ENCODE results near the gene CBFB.
"Not testable (repeated sequence)": the region's sequence is repeated elsewhere in the genome, so short reads cannot be mapped to it uniquely, and the experiment has no call there.

CBFB gene

GRCh38 chr16:67098599-67098998 lies 69.7 kb downstream of the CBFB start:
- no peak for DNase-seq (ENCODE audit: low spot score)

DNA sequence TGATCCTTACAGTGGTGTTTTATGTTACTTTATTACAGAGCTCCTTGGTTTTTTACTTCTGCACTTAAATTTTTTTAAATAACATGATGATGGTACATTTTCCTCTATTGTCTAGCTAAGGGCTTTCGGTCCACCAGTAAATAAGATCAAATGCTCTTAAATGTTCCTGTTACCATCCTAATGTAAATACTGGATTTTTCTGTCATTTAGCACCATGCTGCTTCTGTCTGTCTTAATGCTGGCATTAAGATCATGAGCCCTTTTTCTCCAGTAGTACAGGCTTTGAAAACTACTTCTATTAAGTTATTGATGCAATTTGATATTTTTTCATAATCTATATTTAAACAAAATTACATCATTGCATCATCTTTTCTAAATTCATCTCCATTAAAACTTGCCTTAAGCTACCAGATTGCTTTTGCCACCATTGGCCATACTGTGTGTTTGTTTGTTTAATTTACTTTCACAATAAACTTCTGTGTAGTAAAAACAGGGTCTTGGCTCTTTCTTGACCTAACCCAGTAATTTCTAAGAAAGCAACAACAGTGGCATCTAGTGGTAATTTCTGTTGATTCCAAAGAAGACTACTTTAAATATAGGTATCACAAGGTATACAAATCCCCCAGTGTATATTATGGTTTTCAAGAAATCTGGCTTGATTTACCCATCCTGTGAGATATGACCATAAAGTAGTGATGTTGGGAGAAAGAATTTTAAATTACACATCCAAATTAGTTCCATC lies 71.8 kb downstream of the CBFB start:
- peak; percentile 31 for DNase-seq (ENCODE audit: low spot score)

- DNase-seq (ENCODE audit: low spot score), result peak; percentile 30
Measured at GRCh38 chr16:67101311-67102082, 72.5 kb downstream of the CBFB start.

DNA sequence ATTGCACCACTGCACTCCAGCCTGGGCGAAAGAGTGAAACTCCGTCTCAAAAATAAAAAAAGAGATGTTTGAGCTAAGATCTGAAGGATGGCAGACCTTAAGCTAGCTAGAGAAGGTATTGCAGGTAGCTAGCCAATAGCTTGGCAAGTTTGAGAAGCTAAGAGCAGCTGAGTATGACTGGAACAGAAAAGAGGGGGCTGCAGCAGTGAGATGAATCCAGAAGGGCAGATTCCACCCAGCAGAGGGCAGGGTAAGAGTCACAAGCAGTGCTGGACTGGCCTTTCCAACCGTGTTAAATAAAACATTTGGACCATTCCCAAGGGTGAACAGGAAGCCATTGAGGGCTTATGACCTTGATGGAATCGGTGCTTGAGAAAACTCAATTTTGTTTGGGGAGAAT lies 75.1 kb downstream of the CBFB start:
- DNase-seq (ENCODE audit: low spot score), result no peak

GRCh38 chr16:67104845-67105244 lies 75.9 kb downstream of the CBFB start:
- no peak for DNase-seq (ENCODE audit: low spot score)

- DNase-seq (ENCODE audit: low spot score), result no peak
Measured at GRCh38 chr16:67105246-67105645, 76.3 kb downstream of the CBFB start.

- DNase-seq (ENCODE audit: low spot score), result no peak
Measured at GRCh38 chr16:67105881-67106280, 76.9 kb downstream of the CBFB start.

- DNase-seq (ENCODE audit: low spot score), result no peak
Measured at GRCh38 chr16:67108489-67108888, 79.5 kb downstream of the CBFB start.

- no peak for DNase-seq (ENCODE audit: low spot score)
Measured at GRCh38 chr16:67108931-67109406, 80.0 kb downstream of the CBFB start.

- DNase-seq (ENCODE audit: low spot score), result peak; percentile 96
Measured at GRCh38 chr16:67109407-67110135, 80.6 kb downstream of the CBFB start, which contains the start of gene PHAF1. Gene PHAF1 (plus strand): TSS chr16:67109941. CDS start chr16:67110176, 235 bp downstream.

DNA sequence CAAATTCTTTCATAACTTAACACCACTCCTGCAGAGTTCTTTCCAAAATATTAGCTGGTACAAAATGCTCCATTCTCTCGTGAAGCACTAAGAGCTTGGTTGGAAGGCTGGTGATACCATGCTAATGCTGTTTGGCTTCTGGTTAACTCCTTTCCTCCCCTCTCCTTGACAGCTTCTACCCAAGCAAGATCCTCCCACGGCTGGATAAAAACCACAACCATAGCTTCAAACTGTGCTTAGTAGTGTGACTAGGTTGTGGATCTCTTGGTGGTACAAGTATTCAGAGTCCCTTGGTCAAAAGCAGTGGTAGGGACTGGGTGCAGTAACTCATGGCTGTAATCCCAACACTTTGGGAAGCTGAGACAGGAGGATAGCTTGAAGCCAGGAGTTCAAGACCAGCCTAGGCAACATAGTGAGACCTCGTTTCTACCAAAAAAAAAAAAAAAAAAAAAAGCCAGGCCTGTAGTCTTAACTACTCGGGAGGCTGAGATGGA lies 83.0 kb downstream of the CBFB start:
- no peak for DNase-seq (ENCODE audit: low spot score)

DNA sequence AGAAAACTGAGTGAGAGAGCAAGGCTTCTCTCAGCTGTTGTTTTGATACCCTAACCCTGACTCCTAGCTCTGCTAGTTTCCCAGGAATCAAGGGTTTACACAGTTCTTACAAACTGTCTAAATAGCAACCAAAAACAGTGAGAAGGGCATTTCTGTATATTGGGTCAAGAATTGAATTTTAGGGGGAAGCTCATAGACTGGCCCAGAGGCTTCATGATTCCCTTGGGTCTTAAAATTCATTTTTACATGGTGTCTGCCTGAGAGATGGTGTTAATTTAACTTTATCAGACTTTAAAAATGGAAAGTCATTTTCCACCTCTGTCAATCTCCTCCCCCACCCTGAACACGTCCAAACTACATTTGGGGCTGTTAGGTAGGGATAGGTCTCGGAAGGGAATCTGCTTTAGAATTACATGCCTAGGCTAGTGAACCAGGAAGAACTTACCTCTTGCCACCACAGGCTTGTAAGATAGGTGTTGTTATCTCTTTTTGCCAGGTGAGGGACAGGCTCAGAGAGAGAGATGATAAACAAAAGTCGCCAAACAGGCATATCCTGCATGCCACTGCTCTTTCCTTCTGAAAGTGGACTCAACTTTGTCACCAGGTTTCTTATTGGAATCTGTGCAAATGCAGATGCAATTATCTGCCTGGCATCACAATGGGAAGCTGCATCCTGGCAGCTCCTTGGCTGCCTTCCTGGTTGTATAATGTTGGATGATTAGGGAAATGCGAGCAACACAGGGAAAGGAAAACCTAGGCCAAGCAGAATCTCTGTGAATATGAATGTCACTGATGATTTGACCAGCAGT lies 83.8 kb downstream of the CBFB start:
- DNase-seq (ENCODE audit: low spot score), result no peak

DNA sequence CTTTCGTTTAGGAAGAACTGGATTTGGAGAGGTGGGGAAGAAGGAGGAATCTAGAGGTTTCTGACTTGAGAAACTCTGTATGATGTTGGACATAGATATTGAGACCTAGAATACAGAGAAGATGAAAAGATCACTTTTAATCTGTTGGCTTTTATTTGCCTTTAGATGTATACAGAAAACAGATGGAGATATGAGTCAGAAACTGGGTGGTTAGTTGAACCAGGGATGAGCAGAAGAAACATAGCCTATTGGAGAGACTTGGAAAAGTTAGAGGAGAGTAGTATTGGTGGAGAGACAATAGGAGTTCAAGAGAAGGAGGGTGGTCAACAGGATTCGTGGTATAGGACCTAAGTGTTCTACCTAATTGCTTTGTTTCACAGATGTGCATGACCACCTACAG lies 85.8 kb downstream of the CBFB start:
- DNase-seq (ENCODE audit: low spot score), result no peak

DNA sequence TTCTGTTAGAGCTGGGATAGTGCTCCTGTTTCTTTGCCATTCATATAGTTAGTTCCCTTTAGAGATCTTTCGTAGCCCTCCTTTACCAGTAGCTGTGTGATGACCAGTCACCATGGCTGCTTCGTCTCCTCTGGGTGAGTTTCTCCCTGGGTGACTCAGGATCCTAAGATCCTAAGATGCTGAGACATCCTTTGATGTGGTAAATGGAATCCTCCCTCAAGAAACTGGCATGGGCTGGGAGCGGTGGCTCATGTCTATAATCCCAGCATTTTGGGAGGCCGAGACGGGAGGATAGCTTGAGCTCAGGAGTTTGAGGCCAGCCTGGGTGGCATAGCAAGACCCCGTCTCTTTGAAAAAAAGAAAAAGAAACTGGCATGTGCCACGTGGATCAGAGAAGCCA lies 86.7 kb downstream of the CBFB start:
- no peak for DNase-seq (ENCODE audit: low spot score)

DNA sequence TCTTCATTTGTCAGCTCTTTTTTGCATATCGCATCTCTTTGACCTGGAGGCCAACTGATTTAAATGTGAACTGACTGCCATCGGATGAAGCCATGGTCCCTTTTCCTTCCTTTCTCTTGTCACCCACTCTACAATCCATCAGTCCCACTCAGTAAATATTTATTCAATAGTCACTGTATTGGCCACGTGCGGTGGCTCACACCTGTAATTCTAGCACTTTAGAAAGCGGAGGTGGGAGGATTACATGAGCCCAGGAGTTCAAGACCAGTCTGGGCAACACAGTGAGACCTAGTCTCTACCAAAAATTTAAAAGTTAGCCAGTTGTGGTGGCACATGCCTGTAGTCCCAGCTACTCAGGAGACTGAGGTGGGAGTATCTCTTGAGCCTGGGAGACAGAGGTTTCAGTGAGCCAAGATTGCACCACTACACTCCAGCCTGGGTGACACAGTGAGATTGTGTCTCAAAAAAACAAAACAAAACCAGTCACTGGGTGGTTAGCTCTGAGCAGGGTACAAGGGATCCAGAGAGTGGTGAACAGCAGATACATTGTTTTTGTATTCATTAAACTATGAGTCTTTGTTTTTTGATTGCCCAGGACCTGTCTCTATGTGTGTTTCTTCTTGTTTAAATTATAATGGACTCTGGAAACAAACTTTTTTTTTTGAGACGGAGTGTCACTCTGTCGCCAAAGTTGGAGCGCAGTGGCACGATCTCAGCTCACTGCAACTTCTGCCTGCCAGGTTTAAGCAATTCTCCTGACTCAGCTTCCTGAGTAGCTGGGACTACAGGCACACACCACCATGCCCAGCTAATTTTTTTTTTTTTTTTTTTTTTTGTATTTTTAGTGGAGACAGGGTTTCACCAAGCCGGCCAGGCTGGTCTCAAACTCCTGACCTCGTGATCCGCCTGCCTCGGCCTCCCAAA lies 87.7 kb downstream of the CBFB start:
- no peak for DNase-seq (ENCODE audit: low spot score)

GRCh38 chr16:67117716-67118115 lies 88.8 kb downstream of the CBFB start:
- no peak for DNase-seq (ENCODE audit: low spot score)

- DNase-seq (ENCODE audit: low spot score), result no peak
Measured at GRCh38 chr16:67120025-67120424, 91.1 kb downstream of the CBFB start.

- DNase-seq (ENCODE audit: low spot score), result not testable (repeated sequence)
Measured at GRCh38 chr16:67122799-67123198, 93.8 kb downstream of the CBFB start.

DNA sequence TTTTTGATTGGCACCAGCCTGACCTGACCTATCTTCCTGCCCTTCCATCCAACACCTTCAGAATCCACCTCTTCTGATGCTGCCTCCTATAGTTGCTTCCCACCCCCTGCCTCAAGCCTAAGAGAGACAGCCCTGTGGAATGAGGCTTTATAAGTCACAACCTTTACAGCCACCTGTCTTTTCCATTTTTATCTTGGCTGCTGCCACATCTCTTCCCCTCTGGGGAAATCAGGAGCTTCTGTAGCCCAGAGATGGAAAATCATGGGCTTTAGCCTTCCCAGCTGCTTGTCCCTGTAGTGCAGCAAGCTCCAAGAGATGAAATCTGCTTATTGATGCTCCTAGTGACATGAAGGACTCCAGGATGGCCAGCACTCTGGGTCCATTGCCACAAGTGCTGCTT lies 99.5 kb downstream of the CBFB start:
- no peak for DNase-seq (ENCODE audit: low spot score)

DNA sequence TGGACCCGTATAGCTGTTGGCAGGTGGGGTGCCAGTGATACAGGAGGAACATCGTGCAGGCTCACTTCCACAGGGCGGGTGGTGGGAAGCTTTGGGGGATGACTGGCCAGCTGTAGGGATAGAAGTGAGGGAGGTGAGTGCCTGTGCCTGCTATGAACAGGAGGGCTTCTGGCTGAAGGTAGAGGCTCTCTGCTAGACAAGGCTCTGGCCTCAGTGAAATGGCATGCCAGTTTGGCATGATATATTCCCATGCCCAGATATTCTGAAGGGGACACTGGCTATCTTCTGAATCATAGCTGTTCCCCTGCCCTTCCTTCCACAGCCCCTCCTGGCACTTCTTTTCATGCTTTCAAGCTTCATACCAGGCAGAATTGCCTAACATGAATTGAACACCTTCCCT lies 99.9 kb downstream of the CBFB start:
- no peak for DNase-seq (ENCODE audit: low spot score)

GRCh38 chr16:67129422-67129821 lies 100.5 kb downstream of the CBFB start:
- no peak for DNase-seq (ENCODE audit: low spot score)
